CMK (cell line): Measurements from ENCODE around the gene C19orf25.
"Not testable (repeated sequence)": the region's sequence is repeated elsewhere in the genome, so short reads cannot be mapped to it uniquely, and the experiment has no call there.

Source experiments
- DNase-seq: peaks from one replicate; pipeline ENCODE4 v3.0.0-alpha.2; 2010; ENCODE audit warnings: low read depth

Gene C19orf25

GRCh38 chr19:1512671-1513498, 33.9 kb upstream of the C19orf25 start, which contains the start of gene ADAMTSL5:
ADAMTSL5 (minus strand) TSS chr19:1513019; CDS start chr19:1510943, 2,076 bp downstream.
- no peak for DNase-seq

DNA sequence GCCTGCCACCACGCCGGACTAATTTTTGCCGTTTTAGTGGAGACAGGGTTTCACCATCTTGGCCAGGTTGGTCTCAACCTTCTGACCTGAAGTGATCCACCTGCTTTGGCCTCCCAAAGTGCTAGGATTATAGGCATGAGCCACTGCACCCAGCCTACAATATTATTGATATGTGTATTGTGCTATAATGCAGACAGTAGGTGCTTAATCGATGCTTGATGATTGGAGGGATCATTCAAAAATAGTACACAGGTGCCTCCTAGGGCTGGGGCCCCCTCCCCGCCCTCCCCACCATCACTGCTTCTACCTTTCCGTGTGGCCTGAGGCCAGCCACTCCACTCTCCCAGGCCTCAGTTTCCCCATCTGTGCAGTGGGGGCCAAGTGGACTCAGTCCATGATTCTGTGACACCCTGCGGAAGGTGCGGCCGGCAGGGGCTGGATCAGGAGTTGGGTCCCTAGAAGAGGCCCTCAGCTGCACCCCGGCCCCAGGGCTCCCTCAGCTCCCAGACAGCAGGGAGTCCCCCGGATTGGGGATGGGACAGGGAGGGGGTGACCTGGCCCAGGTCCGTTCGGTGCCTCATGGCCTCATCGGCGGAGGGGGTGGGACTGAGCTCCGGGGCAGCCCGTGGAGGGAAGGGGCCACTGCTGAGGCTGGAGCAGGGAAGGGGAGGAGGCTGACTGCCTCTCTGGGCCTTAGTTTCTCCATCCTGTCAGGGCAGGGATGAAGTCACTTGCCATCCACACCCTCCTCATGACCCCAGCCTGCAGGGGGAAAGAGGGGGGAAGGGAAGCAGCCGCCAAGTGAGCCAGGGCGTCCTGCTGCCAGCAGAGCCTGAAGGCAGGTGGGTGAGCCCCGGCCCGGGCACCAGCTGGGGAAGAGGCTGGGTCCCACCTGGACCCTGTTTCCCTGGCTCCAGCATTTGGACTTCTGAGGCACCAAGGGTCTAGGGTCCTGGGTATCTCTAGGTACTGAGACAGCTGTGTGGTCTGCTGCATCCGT, 32.6 kb upstream of the C19orf25 start:
- no peak for DNase-seq

- DNase-seq: no peak
Observed at GRCh38 chr19:1510807-1511206, 31.8 kb upstream of the C19orf25 start.

- no peak for DNase-seq
Observed at GRCh38 chr19:1510442-1510806, 31.4 kb upstream of the C19orf25 start.

DNA sequence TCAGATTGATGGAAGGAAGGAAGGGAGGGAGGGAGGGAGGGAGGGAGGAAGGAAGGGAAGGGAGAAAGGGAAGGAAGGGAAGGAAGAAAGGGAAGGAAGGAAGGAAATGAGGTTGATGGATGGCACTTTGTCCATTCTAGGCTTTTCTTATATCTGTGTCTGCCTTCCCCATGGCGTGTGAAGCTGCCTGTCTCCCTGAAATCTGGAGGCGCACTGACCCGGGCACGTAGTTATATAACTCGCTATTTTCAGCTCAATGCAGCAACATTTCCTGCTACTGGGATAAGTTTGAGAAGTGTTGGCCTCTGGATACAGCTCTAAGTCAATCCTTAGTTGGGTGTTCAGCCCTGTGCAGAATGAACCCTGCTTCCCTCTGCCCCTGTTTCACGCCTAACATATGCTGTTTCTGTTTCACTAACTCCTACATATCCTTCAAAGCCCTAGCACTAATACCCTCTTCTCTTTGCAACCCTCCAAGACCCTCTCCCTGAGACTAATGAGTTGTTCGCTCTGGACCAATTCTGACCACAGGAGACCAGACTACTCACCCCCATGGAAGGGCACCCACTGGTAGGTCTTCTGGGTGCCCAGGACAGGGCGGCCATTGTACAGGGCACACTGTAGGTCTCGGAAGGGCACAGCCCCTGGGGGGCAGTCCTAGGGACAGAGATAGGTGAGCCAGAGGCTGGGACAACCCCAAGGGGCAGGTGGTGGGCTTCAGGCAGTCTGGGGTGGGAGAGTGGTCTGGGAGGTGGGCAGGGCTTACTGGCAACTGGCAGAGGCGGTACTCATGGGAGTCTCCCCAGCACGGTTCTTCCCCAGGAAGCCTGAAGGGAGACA, 30.8 kb upstream of the C19orf25 start:
- no peak for DNase-seq

DNA sequence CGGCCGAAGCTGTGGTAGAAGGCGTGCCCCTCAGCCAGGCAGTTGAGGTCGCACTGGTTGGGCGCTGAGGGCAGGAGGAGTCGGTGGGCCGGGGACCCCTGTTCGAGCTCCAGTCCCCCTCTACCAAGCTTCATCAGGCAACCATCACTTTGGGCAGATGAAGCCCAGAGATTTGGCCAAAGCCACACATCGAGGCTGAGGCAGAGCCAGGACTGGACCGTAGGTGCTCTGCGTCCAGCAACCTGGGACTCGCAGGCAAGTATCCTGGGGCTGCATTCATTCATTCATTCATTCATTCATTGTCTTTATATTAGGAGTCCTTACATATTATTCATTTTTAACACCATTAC, 29.5 kb upstream of the C19orf25 start:
- no peak for DNase-seq

DNA sequence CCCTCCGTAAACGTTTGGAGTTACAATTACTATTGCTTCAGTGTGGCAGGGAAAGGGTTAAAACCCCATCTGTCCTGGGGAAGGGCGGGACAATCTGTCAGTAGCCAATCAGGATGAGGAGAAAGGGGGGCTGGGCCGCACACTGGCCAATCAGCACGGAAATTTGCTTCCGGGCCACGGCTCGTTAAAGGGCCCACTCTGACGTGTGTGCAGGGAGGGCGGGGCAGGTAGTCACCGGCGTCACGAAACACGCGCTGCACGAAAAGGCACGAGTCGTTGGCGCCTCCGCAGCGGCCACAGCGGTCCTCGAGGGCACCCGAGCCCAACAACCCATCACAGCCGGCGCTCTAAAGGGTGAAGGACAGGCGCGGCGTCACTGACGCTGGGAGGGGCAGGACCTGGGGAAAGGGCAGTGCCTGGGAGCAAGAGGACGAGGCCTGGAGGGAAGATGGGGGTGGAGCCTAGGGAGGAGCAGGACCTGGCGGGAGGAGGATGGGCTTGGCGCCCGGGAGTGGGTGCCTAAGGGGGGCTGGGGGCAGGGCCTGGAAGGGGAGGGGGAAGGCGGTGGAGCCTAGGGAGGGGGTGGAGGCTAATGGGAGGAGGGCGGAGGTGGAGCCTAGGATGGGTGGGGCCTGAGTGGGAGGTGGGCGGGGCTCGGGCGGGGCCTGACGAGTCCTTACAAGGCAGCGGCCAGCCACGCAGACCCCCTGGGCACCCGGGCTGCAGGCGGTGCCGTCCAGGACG, 28.9 kb upstream of the C19orf25 start:
- peak; percentile 92 for DNase-seq

GRCh38 chr19:1507192-1507660, 28.2 kb upstream of the C19orf25 start:
- no peak for DNase-seq

DNA sequence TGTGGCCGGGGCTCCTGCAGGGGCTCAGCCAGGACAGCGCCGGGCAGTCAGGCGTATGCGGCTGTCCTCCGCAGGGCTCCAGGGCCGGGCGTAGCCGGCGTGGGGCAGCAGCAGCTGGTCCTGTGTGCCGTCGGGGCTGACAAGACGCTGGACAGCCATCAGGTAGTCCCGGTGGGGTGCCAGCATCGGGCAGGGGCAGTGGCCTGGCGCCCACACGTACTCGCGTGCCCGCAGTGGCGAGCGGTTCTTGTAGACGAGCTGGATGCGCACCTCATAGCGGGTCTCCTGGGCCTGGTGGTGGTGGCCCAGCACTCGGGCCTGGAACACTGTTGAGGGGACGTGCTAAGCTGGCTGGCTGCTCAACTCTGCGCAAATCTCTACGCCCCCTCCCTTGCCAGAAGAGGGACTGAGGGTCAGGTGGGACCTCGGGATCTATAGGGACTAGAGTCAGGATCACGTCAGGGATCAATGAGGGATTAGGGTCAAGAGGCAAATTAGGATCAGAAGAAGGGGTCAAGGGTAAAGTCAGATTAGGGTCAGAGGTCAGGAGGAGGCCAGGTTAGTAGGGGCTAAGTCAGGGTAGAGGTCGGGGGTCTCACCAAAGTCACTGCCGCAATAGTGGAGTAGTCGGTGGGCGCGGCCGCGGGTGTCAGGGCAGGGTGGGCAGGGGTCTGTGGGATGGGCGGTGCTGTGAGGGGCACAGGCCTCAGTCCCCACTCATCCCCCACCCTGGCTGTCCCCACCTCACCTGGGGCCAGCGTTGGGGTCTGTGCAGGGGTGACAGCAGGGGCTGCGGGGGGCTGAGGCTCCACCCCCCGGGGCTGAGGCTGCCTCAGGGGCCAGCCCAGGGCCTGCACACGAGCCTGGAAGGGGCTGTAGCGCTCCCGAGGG, 27.2 kb upstream of the C19orf25 start:
- DNase-seq: no peak

DNA sequence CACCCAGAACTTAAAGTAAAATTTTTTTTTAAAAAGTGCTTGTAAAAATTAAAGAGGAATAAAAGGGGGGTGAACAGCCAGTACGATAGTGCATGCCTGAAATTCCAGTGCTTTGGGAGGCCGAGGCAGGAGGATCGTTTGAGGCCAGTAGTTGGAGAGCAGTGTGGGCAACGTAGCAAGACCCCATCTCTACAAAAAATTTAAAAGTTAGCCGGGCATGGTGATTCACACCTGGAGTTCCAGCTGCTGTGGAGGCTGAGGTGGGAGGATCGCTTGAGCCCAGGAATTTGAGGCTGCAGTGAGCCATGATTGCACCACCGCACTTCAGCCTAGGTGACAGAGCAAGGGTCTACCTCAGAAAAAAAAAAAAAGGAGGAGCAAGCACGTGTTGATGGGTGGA, 26.0 kb upstream of the C19orf25 start:
- DNase-seq: no peak

DNA sequence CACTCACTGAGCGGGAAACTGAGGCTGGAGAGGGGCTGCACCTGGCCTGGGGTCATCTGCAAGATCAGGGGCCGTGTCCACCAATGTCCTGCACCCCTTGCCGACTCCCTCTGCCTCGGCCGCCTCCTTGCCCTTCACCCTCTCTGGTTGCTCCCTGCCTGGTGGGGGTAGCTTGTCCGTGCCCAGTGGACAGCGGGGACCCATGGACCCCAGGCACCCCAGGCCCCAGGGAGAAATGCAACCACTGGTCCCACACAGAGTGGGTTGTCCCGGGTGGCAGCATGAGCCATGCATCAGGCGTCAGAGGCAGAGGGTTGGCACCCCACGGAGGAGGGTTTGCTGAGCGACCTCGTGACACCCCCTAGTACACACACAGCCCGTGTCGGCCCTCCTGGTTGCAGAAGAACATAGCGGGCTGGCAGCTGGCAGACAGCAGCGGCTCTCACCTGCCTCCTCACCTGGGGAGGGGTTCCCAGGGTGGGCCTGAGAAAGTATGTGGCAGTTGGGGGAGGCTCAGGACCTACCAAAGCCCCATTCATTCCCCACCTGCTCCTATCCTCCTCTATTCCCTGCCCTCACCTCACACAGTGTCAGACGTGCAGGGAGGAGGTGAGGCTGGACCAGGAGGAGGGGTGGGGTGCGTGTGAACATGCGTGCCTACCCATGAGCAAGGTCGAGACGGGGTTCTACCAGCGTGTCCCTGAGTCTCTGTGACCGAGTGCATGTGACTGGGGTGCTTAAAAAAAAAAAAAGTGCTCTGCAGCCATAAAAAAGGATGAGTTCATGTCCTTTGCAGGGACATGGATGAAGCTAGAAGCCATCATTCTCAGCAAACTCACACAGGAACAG, 25.1 kb upstream of the C19orf25 start:
- DNase-seq: no peak

DNA sequence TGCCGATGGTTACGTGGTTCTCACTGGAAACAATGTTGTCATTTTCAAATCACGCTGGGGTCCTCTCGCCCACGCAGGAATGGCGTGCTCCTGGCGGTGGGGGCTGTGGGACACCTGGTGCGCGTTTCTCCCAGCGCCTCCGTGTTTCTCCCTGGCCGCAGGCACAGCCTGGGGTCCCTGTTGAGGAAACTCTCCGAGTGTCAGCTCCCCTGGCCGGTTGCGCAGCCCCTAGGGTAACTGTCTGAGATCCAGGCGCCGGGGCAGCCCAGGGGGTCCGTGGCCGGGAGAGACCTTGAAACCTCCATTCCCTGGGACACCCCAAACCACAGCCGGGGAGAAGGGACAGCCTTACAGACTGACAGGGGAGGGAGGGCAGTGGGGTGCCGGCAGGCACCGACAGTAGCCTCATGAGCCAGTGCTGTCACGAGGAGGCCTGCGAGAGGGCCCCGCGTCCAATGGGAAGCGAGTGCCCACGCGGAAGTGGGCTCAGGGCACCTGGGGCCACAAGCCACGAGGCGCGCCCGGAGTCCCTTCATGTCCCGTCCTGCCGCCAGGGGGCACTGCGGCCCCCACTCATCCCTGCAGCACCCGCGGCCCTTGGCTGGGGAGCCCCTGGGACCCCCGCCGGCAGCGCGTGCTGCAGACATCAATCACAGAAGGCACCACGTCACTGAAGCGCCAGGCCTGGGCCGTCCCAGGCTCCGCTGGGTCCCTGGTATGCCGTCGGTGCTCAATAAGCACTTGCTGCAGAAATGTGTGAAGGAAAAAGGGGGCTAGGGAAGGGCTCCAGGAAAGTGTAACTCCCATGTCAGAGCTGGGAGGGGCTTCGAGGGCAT, 24.3 kb upstream of the C19orf25 start:
- DNase-seq: peak; percentile 76

DNA sequence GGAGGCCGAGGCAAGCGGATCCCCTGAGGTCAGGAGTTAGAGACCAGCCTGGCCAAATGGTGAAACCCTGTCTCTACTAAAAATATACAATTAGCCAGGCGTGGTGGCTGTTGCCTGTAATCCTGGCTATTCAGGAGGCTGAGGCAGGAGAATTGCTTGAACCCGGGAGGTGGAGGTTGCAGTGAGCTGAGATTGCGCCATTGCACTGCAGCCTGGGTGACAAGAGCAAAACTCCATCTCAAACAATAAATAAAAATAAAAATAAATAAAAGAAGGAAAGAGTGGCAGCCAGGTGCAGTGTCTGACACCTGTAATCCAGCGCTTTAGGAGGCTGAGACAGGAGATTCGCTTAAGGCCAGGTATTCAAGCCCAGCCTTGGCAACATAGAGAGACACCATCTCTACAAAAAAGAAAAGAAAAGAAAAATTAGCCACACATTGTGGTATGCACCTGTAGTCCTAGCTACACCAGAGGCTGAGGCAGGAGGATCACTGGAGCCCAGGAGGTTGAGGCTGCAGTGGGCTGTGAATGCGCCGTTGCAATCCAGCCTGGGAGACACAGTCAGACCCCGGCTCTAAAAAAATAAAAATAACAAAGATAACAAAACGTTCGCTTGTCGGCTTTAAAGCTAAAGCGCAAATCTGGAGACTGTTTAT, 23.5 kb upstream of the C19orf25 start:
- no peak for DNase-seq

- DNase-seq: no peak
Observed at GRCh38 chr19:1501200-1501595, 22.2 kb upstream of the C19orf25 start.

GRCh38 chr19:1499231-1499630, 20.2 kb upstream of the C19orf25 start:
- DNase-seq: not testable (repeated sequence)

DNA sequence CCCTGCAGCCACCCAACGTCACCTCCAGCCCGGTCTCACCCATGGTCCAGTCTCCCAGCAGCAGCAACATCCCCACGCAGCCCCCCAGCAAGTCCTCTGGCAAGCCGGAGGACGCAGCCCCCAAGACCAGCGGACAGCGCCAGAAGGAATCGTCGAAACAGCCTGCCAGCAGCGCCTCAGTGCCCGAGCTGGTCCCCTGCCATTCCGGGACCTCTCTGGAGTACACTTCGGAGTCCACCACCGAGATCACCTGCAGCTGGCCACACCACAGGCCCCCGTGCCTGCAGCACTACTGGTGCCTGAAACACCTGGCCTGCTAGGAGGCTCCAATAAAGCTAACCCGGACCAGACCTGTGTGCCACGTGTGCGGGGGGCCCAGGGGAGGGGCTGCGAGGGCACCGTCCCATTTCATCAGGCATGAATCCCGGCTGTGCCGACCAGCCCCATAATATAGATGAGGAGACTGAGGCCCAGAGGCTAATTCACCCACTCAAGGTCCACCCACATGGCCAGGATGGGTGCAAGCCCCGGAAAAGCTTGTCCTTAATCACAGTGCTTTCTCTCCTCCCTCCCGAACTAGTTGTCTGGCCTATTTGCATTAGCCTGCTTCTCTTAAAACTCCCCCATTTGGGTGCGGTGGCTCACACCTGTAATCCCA, 18.7 kb upstream of the C19orf25 start:
- DNase-seq: no peak
